CD4-positive, alpha-beta T cell (primary cell): ENCODE data around the gene PCDHA1. TPM values are rescaled to one million over a fixed set of nuclear protein-coding genes. Genes with fewer than 3 reads are reported as not detected.
"Not testable (repeated sequence)": the region's sequence is repeated elsewhere in the genome, so short reads cannot be mapped to it uniquely, and the experiment has no call there.

Experiments used
- ATAC-seq: fragments of 200-7000 bp; cut with Tn5 transposase; one replicate; pipeline ENCODE4 v1.10.0; 2022; ENCODE audit warnings: mild to moderate bottlenecking; ENCODE audit not compliant: poor library complexity
- CTCF ChIA-PET: fragments of 350-600 bp; sonication (Branson Sonifier 250); formaldehyde crosslinking; loops from one replicate; lab custom pipeline; 2021; ENCODE audit warnings: antibody characterized with exemption, inconsistent platforms; lab: Charles Lee
- POLR2A ChIA-PET: fragments of 350-600 bp; sonication (Branson Sonifier 250); formaldehyde crosslinking; loops from one replicate; lab custom pipeline; 2021; ENCODE audit warnings: antibody characterized with exemption, inconsistent platforms; lab: Charles Lee
- DNase-seq, 14 experiments: peaks; one replicate each; pipeline ENCODE4 v3.0.0-alpha.2; 2013 to 2020; ENCODE audit warnings: mixed read lengths in 2 of 14
- H3K27ac ChIP-seq, 2 donors: one replicate each; pipeline versions ENCODE4 v1.5.1 to v1.7.0; 2013; ENCODE audit warnings: low read length in 2 of 2, low read depth in 1 of 2, mild to moderate bottlenecking in 1 of 2
- H3K27me3 ChIP-seq, 2 experiments: 1 replicate in 1 of 2; 2 replicates in 1 of 2; pipeline versions ENCODE4 v1.6.1 to v1.7.0; 2013; ENCODE audit warnings: low read length in 2 of 2, control low read depth in 1 of 2, mild to moderate bottlenecking in 1 of 2, moderate library complexity in 1 of 2; ENCODE audit not compliant: insufficient read depth in 2 of 2, control insufficient read depth in 1 of 2
- H3K36me3 ChIP-seq: one replicate; pipeline ENCODE4 v1.6.1; 2013; ENCODE audit warnings: low read length, control low read depth; ENCODE audit not compliant: insufficient read depth
- H3K4me1 ChIP-seq: one replicate; pipeline ENCODE4 v1.6.1; 2013; ENCODE audit warnings: low read length, control low read depth; ENCODE audit not compliant: insufficient read depth
- H3K4me3 ChIP-seq: one replicate; pipeline ENCODE4 v1.5.1; 2013; ENCODE audit warnings: mild to moderate bottlenecking, low read length, moderate library complexity
- H3K9me3 ChIP-seq, 2 experiments: 1 replicate in 1 of 2; 2 replicates in 1 of 2; pipeline versions ENCODE4 v1.6.1 to v1.7.0; 2013; ENCODE audit warnings: low read length in 2 of 2, mild to moderate bottlenecking in 2 of 2, control low read depth in 1 of 2, moderate library complexity in 1 of 2; ENCODE audit not compliant: control insufficient read depth in 1 of 2, insufficient read depth in 1 of 2
- H3K27ac Mint-ChIP-seq: one replicate; pipeline ENCODE4 v1.8.0; 2020; ENCODE audit warnings: mixed read lengths
- H3K27me3 Mint-ChIP-seq: one replicate; pipeline ENCODE4 v1.8.0; 2021; ENCODE audit warnings: mixed read lengths
- H3K36me3 Mint-ChIP-seq: one replicate; pipeline ENCODE4 v1.8.0; 2021; ENCODE audit warnings: low read depth, mixed read lengths
- H3K4me1 Mint-ChIP-seq: one replicate; pipeline ENCODE4 v1.8.0; 2021; ENCODE audit warnings: low read depth, mixed read lengths
- H3K4me3 Mint-ChIP-seq: one replicate; pipeline ENCODE4 v1.8.0; 2020; ENCODE audit warnings: mild to moderate bottlenecking, mixed read lengths
- H3K9me3 Mint-ChIP-seq: one replicate; pipeline ENCODE4 v1.8.0; 2020; ENCODE audit warnings: mixed read lengths
- intact Hi-C, 2 experiments: fragments of 100-400 bp; cut with DNase I in 1 of 2; cut with micrococcal nuclease in 1 of 2; formaldehyde crosslinking; loops; one replicate each; pipeline versions ENCODE4 v1.15.1 to v1.9.0; 2023 to 2025; cut with DNase I, micrococcal nuclease
- total RNA-seq, 174 experiments: library from RNA in 2 of 174; stranded (reverse) in 2 of 174; gene quantifications; one replicate each; pipeline ENCODE4 v1.2.3 and lab custom pipeline; 2021 to 2026
- TF ChIP-seq, protein P1 (sequence below): fragments of 200-600 bp; IDR thresholded peaks from one replicate; pipeline ENCODE4 v1.8.0; 2022; ENCODE audit warnings: antibody characterized with exemption, mild to moderate bottlenecking

PCDHA1 gene
- total RNA-seq, 2 experiments from 2014 or later, result not detected

DNA sequence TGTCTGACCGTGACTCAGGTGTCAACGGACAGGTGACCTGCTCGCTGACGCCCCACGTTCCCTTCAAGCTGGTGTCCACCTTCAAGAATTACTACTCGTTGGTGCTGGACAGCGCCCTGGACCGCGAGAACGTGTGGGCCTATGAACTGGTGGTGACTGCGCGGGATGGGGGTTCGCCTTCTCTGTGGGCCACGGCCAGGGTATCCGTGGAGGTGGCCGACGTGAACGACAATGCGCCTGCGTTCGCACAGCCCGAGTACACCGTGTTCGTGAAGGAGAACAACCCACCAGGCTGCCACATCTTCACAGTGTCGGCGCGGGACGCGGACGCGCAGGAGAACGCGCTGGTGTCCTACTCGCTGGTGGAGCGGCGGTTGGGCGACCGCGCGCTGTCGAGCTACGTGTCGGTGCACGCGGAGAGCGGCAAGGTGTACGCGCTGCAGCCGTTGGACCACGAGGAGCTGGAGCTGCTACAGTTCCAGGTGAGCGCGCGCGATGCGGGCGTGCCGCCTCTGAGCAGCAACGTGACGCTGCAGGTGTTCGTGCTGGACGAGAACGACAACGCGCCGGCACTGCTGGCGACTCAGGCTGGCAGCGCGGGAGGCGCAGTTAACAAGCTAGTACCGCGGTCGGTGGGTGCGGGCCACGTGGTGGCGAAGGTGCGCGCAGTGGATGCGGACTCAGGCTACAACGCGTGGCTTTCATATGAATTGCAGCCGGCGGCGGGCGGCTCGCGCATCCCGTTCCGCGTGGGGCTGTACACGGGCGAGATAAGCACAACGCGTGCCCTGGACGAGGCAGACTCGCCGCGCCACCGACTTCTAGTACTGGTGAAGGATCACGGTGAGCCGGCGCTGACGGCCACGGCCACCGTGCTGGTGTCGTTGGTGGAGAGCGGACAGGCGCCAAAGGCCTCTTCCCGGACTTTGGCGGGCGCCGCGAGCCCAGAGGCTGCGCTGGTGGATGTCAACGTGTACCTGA lies 84.6 kb downstream of the PCDHA1 start:
- H3K27me3 Mint-ChIP-seq, result peaks cover 57% of the 10 kb centered on the region
- no peak overlapping the region for H3K27ac ChIP-seq
- CTCF ChIA-PET, result no interaction called here
- H3K9me3 Mint-ChIP-seq, result peaks cover 10% of the 10 kb centered on the region
- no peak for ATAC-seq
- no peaks in the 10 kb centered on the region for H3K4me1 ChIP-seq
- H3K36me3 Mint-ChIP-seq, result no peaks in the 10 kb centered on the region
- peaks cover 17 to 25% of the 10 kb centered on the region in 2 experiments for H3K9me3 ChIP-seq
- no peak overlapping the region for H3K4me3 ChIP-seq
- POLR2A ChIA-PET, result no interaction called here
- peaks cover 18 to 28% of the 10 kb centered on the region in 2 experiments for H3K27me3 ChIP-seq
- H3K4me1 Mint-ChIP-seq, result no peaks in the 10 kb centered on the region
- H3K27ac Mint-ChIP-seq, result no peak overlapping the region
- H3K36me3 ChIP-seq, result no peaks in the 10 kb centered on the region
- DNase-seq, result no peak
- no peak overlapping the region for H3K4me3 Mint-ChIP-seq
- intact Hi-C loops, result no loop called here
- TF ChIP-seq, protein P1, sequence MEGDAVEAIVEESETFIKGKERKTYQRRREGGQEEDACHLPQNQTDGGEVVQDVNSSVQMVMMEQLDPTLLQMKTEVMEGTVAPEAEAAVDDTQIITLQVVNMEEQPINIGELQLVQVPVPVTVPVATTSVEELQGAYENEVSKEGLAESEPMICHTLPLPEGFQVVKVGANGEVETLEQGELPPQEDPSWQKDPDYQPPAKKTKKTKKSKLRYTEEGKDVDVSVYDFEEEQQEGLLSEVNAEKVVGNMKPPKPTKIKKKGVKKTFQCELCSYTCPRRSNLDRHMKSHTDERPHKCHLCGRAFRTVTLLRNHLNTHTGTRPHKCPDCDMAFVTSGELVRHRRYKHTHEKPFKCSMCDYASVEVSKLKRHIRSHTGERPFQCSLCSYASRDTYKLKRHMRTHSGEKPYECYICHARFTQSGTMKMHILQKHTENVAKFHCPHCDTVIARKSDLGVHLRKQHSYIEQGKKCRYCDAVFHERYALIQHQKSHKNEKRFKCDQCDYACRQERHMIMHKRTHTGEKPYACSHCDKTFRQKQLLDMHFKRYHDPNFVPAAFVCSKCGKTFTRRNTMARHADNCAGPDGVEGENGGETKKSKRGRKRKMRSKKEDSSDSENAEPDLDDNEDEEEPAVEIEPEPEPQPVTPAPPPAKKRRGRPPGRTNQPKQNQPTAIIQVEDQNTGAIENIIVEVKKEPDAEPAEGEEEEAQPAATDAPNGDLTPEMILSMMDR, result no peak

DNA sequence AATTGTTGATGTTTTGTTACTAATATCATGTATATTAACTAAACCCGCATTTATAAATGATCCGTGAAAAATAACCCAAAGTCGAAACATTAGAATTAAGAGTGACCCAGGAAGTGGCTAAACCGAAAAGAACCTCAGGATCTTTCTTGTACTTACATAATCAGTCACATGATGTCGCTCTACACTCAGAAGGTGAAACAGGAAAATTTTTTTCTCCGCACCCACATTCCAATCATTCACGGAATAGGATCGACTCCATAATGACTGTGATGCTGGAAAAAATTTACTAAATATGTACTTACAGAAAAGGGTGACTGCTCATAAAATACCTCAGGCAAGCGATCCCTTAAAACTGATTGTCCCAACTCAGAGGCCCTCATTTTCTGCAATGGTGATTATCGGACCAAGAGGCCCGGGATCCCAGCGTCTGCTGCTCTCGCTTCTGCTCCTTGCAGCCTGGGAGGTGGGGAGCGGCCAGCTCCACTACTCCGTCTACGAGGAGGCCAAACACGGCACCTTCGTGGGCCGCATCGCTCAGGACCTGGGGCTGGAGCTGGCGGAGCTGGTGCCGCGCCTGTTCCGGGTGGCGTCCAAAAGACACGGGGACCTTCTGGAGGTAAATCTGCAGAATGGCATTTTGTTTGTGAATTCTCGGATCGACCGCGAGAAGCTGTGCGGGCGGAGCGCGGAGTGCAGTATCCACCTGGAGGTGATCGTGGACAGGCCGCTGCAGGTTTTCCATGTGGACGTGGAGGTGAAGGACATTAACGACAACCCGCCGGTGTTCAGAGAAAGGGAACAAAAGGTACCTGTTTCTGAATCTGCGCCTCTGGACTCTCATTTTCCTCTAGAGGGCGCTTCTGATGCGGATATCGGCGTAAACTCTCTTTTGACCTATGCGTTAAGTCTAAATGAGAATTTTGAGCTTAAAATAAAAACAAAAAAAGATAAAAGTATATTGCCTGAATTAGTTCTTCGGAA lies 89.4 kb downstream of the PCDHA1 start, which contains the start of gene PCDHA12:
Gene PCDHA12 (plus strand): TSS at position 224 of the 981 bp plus-strand sequence. CDS start 165 bp downstream, at position 389.
- no peaks in the 10 kb centered on the region for H3K4me1 Mint-ChIP-seq

GRCh38 chr5:140876541-140877261 lies 90.8 kb downstream of the PCDHA1 start:
- Histone ChIP-seq H3K9me3 (peaks cover 23 to 26% of the 10 kb centered on the region in 2 experiments), H3K27me3 (peaks cover 17 to 32% of the 10 kb centered on the region in 2 experiments)
- intact Hi-C loops, DNase-seq, H3K4me3 Mint-ChIP-seq, H3K4me3 ChIP-seq, H3K4me1 Mint-ChIP-seq, H3K36me3 ChIP-seq, POLR2A ChIA-PET, H3K4me1 ChIP-seq, ATAC-seq, H3K27ac Mint-ChIP-seq, CTCF ChIA-PET, H3K27ac ChIP-seq: not testable (repeated sequence)
- Mint-ChIP-seq H3K27me3 (peaks cover 75% of the 10 kb centered on the region), H3K9me3 (peaks cover 20% of the 10 kb centered on the region), H3K36me3 (peaks cover 13% of the 10 kb centered on the region)

More for the DNA sequence above, 89.4 kb downstream of the PCDHA1 start, which contains the start of gene PCDHA12:
- no peak within 1 kb of the TSS for H3K4me3 ChIP-seq
- CTCF ChIA-PET, result no interaction called here
- no peak within 1 kb of the TSS for H3K4me3 Mint-ChIP-seq
- peaks cover 17% of the 10 kb centered on the region for H3K9me3 Mint-ChIP-seq
- H3K4me1 ChIP-seq, result no peaks in the 10 kb centered on the region
- intact Hi-C loops, result no loop called here
- no peak within 1 kb of the TSS for H3K27ac Mint-ChIP-seq
- H3K36me3 ChIP-seq, result no peaks in the 10 kb centered on the region
- POLR2A ChIA-PET, result no interaction called here
- ATAC-seq (no peak), DNase-seq (no peak)
- peaks cover 3% of the 10 kb centered on the region for H3K36me3 Mint-ChIP-seq
- no peak within 1 kb of the TSS for H3K27ac ChIP-seq
- TF ChIP-seq, protein P1, result no peak
- peaks cover 21 to 26% of the 10 kb centered on the region in 2 experiments for H3K27me3 ChIP-seq
- peaks cover 20 to 33% of the 10 kb centered on the region in 2 experiments for H3K9me3 ChIP-seq
- peaks cover 64% of the 10 kb centered on the region for H3K27me3 Mint-ChIP-seq
